GM18511 (cell line): ENCODE results near the gene PPP4C.
"Not testable (repeated sequence)": the region's sequence is repeated elsewhere in the genome, so short reads cannot be mapped to it uniquely, and the experiment has no call there.

ENCODE experiments used
- ATAC-seq: cut with Tn5 transposase; IDR thresholded peaks from one replicate; pipeline ENCODE4 v1.9.1; 2021; ENCODE audit warnings: mild to moderate bottlenecking, moderate library complexity; ENCODE audit not compliant: unreplicated experiment

Gene PPP4C

GRCh38 chr16:30121741-30122571 lies 46.2 kb downstream of the PPP4C start:
- no peak for ATAC-seq

GRCh38 chr16:30122604-30123160 lies 46.9 kb downstream of the PPP4C start:
- ATAC-seq = no peak

- no peak for ATAC-seq
Observed at GRCh38 chr16:30124985-30125379, 49.2 kb downstream of the PPP4C start.

GRCh38 chr16:30125690-30126089 lies 49.9 kb downstream of the PPP4C start:
- not testable (repeated sequence) for ATAC-seq

- ATAC-seq = no peak
Observed at GRCh38 chr16:30127993-30128392, 52.2 kb downstream of the PPP4C start.

GRCh38 chr16:30131869-30132475 lies 56.2 kb downstream of the PPP4C start:
- ATAC-seq = no peak

- no peak for ATAC-seq
Observed at GRCh38 chr16:30132591-30132990, 56.8 kb downstream of the PPP4C start.
